IMR-90 (cell line): ENCODE results near the gene RPL37. TPM values are rescaled to one million over a fixed set of nuclear protein-coding genes. Genes with fewer than 3 reads are reported as not detected.

Source experiments
- ATAC-seq: fragments of 200-7000 bp; cut with Tn5 transposase; 2 replicates; pipeline ENCODE4 v1.9.1; 2020; ENCODE audit warnings: low read depth, mild to moderate bottlenecking, moderate library complexity
- BruUV-seq: library from RNA; stranded (reverse); fragments of 400-500 nt; replicated peaks from 2 replicates; lab custom pipeline; 2021; lab: Mats Ljungman, UMichigan
- CTCF ChIA-PET: fragments of 300-600 bp; formaldehyde crosslinking; extraction: SDS; loops from one replicate; lab custom pipeline; 2021; ENCODE audit warnings: antibody characterized with exemption; lab: Yijun Ruan, JAX
- POLR2A ChIA-PET: fragments of 300-600 bp; sonication (Branson Sonifier 250); formaldehyde crosslinking; loops from one replicate; lab custom pipeline; 2022; ENCODE audit warnings: antibody characterized with exemption; ENCODE audit not compliant: unreplicated experiment; lab: Charles Lee
- DNase-seq: peaks from one replicate; pipeline ENCODE4 v3.0.0; 2013
- H2AFZ ChIP-seq: replicated peaks from 2 replicates; pipeline ENCODE3; 2013; ENCODE audit warnings: low read length, mild to moderate bottlenecking; ENCODE audit not compliant: poor library complexity
- H2AK5ac ChIP-seq: 2 replicates; pipeline ENCODE4 v1.6.1; 2013; ENCODE audit warnings: low read depth, low read length, inconsistent platforms
- H2AK9ac ChIP-seq: replicated peaks from 2 replicates; pipeline ENCODE3; 2013; ENCODE audit warnings: mild to moderate bottlenecking, low read depth, low read length, moderate library complexity; ENCODE audit not compliant: poor library complexity
- H2BK120ac ChIP-seq: 2 replicates; pipeline ENCODE4 v1.6.1; 2013; ENCODE audit warnings: low read depth, low read length, inconsistent platforms
- H2BK15ac ChIP-seq: 3 replicates; pipeline ENCODE4 v1.6.1; 2013; ENCODE audit warnings: low read depth, low read length, inconsistent platforms
- H2BK20ac ChIP-seq: 2 replicates; pipeline ENCODE4 v1.6.1; 2013; ENCODE audit warnings: low read depth, mild to moderate bottlenecking, inconsistent platforms, low read length, moderate library complexity
- H2BK5ac ChIP-seq: 2 replicates; pipeline ENCODE4 v1.6.1; 2013; ENCODE audit warnings: mild to moderate bottlenecking, low read depth, low read length, inconsistent platforms; ENCODE audit not compliant: poor library complexity, severe bottlenecking
- H3K14ac ChIP-seq: replicated peaks from 2 replicates; pipeline ENCODE4 v1.6.1; 2013; ENCODE audit warnings: low read depth, low read length, inconsistent platforms
- H3K18ac ChIP-seq: 2 replicates; pipeline ENCODE4 v1.6.1; 2013; ENCODE audit warnings: low read depth, low read length, control low read depth
- H3K23ac ChIP-seq: 2 replicates; pipeline ENCODE4 v1.6.1; 2013; ENCODE audit warnings: low read depth, low read length, inconsistent platforms
- H3K27ac ChIP-seq: 2 replicates; pipeline ENCODE4 v1.5.1; 2013; ENCODE audit warnings: mild to moderate bottlenecking, control low read depth, low read length; ENCODE audit not compliant: insufficient read depth
- H3K27me3 ChIP-seq: 2 replicates; pipeline ENCODE4 v1.6.1; 2013; ENCODE audit warnings: low read length; ENCODE audit not compliant: control insufficient read depth, insufficient read depth
- H3K36me3 ChIP-seq: 2 replicates; pipeline ENCODE4 v1.6.1; 2013; ENCODE audit warnings: low read length, mixed read lengths; ENCODE audit not compliant: control insufficient read depth, insufficient read depth
- H3K4ac ChIP-seq: 2 replicates; pipeline ENCODE4 v1.6.1; 2013; ENCODE audit warnings: low read depth, low read length, inconsistent platforms
- H3K4me1 ChIP-seq: 2 replicates; pipeline ENCODE4 v1.6.1; 2013; ENCODE audit warnings: low read length, mixed read lengths; ENCODE audit not compliant: control insufficient read depth, insufficient read depth
- H3K4me2 ChIP-seq: 2 replicates; pipeline ENCODE4 v1.6.1; 2013; ENCODE audit warnings: low read depth, mild to moderate bottlenecking, control low read depth, low read length, moderate library complexity
- H3K4me3 ChIP-seq: 2 replicates; pipeline ENCODE4 v1.5.1; 2013; ENCODE audit warnings: low read depth, mild to moderate bottlenecking, control low read depth, low read length, moderate library complexity; ENCODE audit not compliant: insufficient read depth
- H3K56ac ChIP-seq: 2 replicates; pipeline ENCODE4 v1.6.1; 2013; ENCODE audit warnings: low read length, inconsistent platforms; ENCODE audit not compliant: insufficient read depth; ENCODE audit errors: extremely low read depth
- H3K79me1 ChIP-seq, 2 experiments: 2 replicates each; pipeline ENCODE4 v1.6.1; 2013; ENCODE audit warnings: low read length in 2 of 2, inconsistent platforms in 1 of 2, low read depth in 1 of 2
- H3K9ac ChIP-seq: 2 replicates; pipeline ENCODE4 v1.6.1; 2013; ENCODE audit warnings: low read depth, low read length, control low read depth
- H3K9me1 ChIP-seq: 2 replicates; pipeline ENCODE4 v1.6.1; 2013; ENCODE audit warnings: low read length, inconsistent platforms; ENCODE audit not compliant: insufficient read depth
- H3K9me3 ChIP-seq: 2 replicates; pipeline ENCODE4 v1.6.1; 2013; ENCODE audit warnings: low read length; ENCODE audit not compliant: control insufficient read depth, insufficient read depth
- H4K20me1 ChIP-seq: 2 replicates; pipeline ENCODE4 v1.6.1; 2013; ENCODE audit warnings: low read length, inconsistent platforms; ENCODE audit not compliant: insufficient read depth
- H4K5ac ChIP-seq: 2 replicates; pipeline ENCODE4 v1.6.1; 2013; ENCODE audit warnings: mild to moderate bottlenecking, low read depth, low read length, control low read depth
- H4K8ac ChIP-seq, 2 experiments: 2 replicates each; pipeline ENCODE4 v1.6.1; 2013; ENCODE audit warnings: low read depth in 2 of 2, low read length in 2 of 2, control low read depth in 1 of 2, inconsistent platforms in 1 of 2
- H4K91ac ChIP-seq: 2 replicates; pipeline ENCODE4 v1.6.1; 2013; ENCODE audit warnings: low read depth, low read length, inconsistent platforms; ENCODE audit not compliant: insufficient read depth
- CEBPB ChIP-seq: IDR thresholded peaks from 2 replicates; pipeline ENCODE4 v1.6.1; 2012; ENCODE audit warnings: low read depth, low read length, improper control_type of control experiment
- ELK1 ChIP-seq: fragments of 150-350 bp; IDR thresholded peaks from 2 replicates; pipeline ENCODE4 v1.6.1; 2016; ENCODE audit warnings: low read depth, mild to moderate bottlenecking, low read length, moderate library complexity, borderline replicate concordance
- MAFK ChIP-seq: IDR thresholded peaks from 2 replicates; pipeline ENCODE4 v1.6.1; 2012; ENCODE audit warnings: low read depth, low read length, improper control_type of control experiment
- MXI1 ChIP-seq: IDR thresholded peaks from 2 replicates; pipeline ENCODE4 v1.6.1; 2012; ENCODE audit warnings: low read depth, mild to moderate bottlenecking, low read length, moderate library complexity, borderline replicate concordance
- SMC3 ChIP-seq: fragments of 150-350 bp; IDR thresholded peaks from 2 replicates; pipeline ENCODE4 v1.6.1; 2016; ENCODE audit warnings: low read depth, mild to moderate bottlenecking, antibody characterized with exemption, low read length, moderate library complexity
- WGBS, 2 experiments: methylation state at CpG; one replicate each; pipeline versions ENCODE4 v1.1.5 to v1.1.7; 2013; ENCODE audit warnings: missing lambda C conversion rate in 2 of 2; ENCODE audit not compliant: insufficient read length in 1 of 2; ENCODE audit errors: extremely low coverage in 2 of 2; 5-methylcytosine and 5-hydroxymethylcytosine counted together
- dilution Hi-C: fragments of 300-500 bp; cut with HindIII; formaldehyde crosslinking; loops from one replicate; pipeline ENCODE4 v1.14.3; 2018; ENCODE audit warnings: low sequenced_read_pairs; ENCODE audit not compliant: unreplicated experiment
- in situ Hi-C: fragments of 300-500 bp; cut with MboI; formaldehyde crosslinking; loops from 3 replicates; pipeline ENCODE4 v1.14.3; 2019; ENCODE audit warnings: low sequenced_read_pairs, inconsistent platforms, mixed read lengths
- intact Hi-C: fragments of 100-400 bp; cut with micrococcal nuclease; formaldehyde crosslinking; loops from 2 replicates; pipeline ENCODE4 v1.10.0; 2022
- polyA plus RNA-seq, 3 experiments: library from polyadenylated mRNA; depleted of rRNA; stranded (reverse); fragments of >200 nt; gene quantifications; 2 replicates each; pipeline ENCODE4 v1.2.3, GENCODE V29; 2012; ENCODE audit warnings: low replicate concordance in 1 of 3
- total RNA-seq: library from RNA; depleted of rRNA; stranded (reverse); fragments of >200 nt; gene quantifications from 2 replicates; pipeline ENCODE4 v1.2.3, GENCODE V29; 2012
- TF ChIP-seq, protein P1 (sequence below): fragments of 150-350 bp; IDR thresholded peaks from 2 replicates; pipeline ENCODE4 v1.6.1; 2017; ENCODE audit warnings: mild to moderate bottlenecking, antibody characterized with exemption, low read length, low read depth

RPL37 gene
- total and polyA plus RNA-seq, 2 of the 4 experiments (the other 2 are of a cell fraction) = 35.3 to 294 TPM

DNA sequence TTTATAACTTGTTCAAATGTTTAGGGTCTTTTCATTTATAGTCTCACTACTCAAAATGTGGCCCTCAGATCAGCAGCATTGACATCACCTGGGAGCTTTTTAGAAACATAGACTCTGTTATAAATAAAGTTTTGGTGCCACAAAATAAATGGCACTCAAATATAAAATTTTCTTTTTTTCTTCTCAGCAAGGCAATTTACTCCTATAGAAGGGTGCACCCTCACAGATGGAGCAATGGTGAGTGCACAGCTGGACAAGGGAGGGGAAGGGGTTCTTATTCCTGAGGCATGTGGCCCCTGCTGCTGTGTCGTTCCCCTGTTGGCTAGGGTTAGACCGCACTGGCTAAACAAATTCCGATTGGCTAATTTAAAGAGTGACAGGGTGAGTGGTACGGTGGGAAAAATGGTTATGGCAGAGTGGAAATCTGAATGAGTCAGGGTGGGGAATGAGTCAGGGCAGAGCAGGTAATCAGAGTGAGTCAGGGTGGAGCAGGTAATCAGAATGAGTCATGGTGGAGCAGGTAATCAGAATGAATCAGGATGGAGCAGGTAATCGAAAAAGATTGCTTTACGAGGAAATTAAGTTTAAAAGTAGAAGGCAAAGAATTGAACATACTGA lies 42.5 kb upstream of the RPL37 start:
- Histone ChIP-seq H3K14ac (no peak overlapping the region), H3K56ac (no peak overlapping the region), H3K79me1 (no peaks in the 10 kb centered on the region), H2AFZ (no peak overlapping the region), H3K4me1 (no peaks in the 10 kb centered on the region), H3K4ac (no peak overlapping the region), H3K23ac (no peak overlapping the region), H4K20me1 (no peaks in the 10 kb centered on the region), H4K5ac (no peak overlapping the region), H3K36me3 (no peaks in the 10 kb centered on the region), H3K4me3 (no peak overlapping the region), H3K4me2 (no peak overlapping the region), H2BK120ac (no peak overlapping the region), H2AK5ac (no peak overlapping the region), H4K8ac (no peak overlapping the region), H2AK9ac (no peak overlapping the region), H4K91ac (no peak overlapping the region), H3K9me1 (no peaks in the 10 kb centered on the region), H3K9me3 (peaks cover 7% of the 10 kb centered on the region), H2BK20ac (no peak overlapping the region), H2BK5ac (no peak overlapping the region), H3K9ac (no peak overlapping the region), H3K18ac (no peak overlapping the region), H3K27ac (no peak overlapping the region), H2BK15ac (no peak overlapping the region), H3K27me3 (no peaks in the 10 kb centered on the region)
- ATAC-seq (no peak), DNase-seq (no peak)
- no TSS peak for BruUV-seq
- POLR2A ChIA-PET = no interaction called here
- 89% methylated on average over 4 of the region's 6 CpGs; no CpG with 5 or more reads in 1 of the 2 experiments for WGBS, 2 experiments
- intact Hi-C loops (loop anchor here (5.0 to 10.0 kb wide), 3 partner anchors 35 to 1300 kb away; partner anchors contain the start of gene CARD6), dilution Hi-C loops (no loop called here), in situ Hi-C loops (loop anchor here (10.0 kb wide), 2 partner anchors 933 to 1293 kb away; no protein-coding TSS in a partner anchor)
- TF ChIP-seq SMC3 (no peak), CEBPB (no peak), MXI1 (no peak), ELK1 (no peak), MAFK (no peak)
- TF ChIP-seq, protein P1, sequence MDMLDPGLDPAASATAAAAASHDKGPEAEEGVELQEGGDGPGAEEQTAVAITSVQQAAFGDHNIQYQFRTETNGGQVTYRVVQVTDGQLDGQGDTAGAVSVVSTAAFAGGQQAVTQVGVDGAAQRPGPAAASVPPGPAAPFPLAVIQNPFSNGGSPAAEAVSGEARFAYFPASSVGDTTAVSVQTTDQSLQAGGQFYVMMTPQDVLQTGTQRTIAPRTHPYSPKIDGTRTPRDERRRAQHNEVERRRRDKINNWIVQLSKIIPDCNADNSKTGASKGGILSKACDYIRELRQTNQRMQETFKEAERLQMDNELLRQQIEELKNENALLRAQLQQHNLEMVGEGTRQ = no peak
- CTCF ChIA-PET = no interaction called here
